GM19452 (cell line): ENCODE data around the gene VTI1A.

Experiments
- ATAC-seq: cut with Tn5 transposase; IDR thresholded peaks from one replicate; pipeline ENCODE4 v1.9.1; 2021; ENCODE audit not compliant: unreplicated experiment

Gene VTI1A

GRCh38 chr10:112669989-112670388 is 223.0 kb downstream of the VTI1A start:
- ATAC-seq, result no peak

DNA sequence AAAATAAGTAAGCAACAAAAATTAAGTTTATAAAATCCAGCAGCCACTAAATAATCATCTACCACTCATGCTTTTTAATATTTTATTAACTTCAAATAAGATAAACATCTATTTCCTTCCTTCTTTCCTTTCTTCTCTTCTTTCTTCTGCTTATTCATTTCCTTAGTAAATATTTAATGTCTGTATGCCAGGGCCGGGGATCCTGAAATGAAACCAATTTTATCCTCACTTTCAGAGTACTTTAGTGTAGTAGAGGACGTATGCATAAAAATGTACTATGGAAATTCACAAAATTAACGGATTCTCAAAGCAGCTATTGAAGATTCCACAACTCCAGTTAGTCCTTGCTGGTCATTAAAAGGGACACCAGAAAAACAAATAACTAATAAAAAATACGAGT is 224.7 kb downstream of the VTI1A start:
- ATAC-seq, result no peak

DNA sequence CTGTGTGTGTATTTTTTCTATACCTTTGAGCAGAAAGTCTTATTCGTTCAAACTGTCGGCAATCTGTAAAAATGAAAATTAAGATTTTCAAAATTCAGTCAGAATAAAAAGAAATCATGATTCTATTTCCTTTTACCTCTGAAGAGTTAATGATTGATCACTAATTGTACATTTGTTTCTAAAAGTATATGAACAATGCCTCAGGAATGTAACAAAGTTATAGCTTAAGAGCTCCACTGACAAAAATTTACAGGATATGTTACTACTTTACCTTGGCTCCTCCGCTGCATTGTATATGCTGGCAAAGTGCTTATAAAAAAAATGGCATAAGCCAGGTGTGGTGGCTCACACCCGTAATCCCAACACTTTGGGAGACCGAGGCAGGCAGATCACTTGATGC is 225.7 kb downstream of the VTI1A start:
- no peak for ATAC-seq

GRCh38 chr10:112675560-112676083 is 228.6 kb downstream of the VTI1A start:
- ATAC-seq, result no peak

DNA sequence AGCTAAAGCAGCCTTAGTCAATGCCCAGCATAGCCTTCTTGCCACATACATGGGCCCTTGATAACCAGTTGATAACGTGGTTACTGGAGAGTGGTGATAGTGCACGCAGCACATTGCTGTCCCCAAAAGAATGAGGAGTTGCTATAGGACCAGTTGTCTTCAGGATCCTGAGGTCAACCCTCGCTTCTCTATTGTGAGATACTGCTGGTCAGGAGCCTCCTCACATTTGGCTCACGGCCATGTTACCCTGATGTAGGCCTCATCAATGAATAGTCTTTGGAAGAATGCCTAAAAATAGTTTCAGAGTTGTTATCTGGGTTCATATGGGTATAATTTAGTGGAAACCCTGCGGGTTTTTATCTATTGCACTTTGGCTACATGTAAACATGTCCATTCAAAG is 230.7 kb downstream of the VTI1A start:
- no peak for ATAC-seq

GRCh38 chr10:112678581-112678980 is 231.6 kb downstream of the VTI1A start:
- no peak for ATAC-seq

DNA sequence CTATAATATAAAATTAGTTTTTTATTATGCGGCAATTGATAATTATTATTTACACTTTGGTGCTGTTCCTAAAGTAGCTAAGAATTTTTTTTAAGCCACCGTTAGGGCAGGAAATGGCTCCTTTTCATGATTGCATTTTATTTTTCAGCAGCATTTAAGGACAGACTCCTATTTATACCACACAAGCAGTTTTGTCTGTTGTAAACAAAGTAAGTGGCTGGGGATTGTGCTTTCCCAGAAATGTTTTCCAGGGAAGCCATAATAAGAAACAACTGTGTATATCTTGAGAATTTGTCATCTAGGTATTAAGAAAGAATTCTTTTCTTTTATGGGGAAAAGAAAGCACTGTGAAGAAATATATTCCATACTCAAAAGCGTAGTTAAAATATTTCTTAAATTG is 232.0 kb downstream of the VTI1A start:
- no peak for ATAC-seq

DNA sequence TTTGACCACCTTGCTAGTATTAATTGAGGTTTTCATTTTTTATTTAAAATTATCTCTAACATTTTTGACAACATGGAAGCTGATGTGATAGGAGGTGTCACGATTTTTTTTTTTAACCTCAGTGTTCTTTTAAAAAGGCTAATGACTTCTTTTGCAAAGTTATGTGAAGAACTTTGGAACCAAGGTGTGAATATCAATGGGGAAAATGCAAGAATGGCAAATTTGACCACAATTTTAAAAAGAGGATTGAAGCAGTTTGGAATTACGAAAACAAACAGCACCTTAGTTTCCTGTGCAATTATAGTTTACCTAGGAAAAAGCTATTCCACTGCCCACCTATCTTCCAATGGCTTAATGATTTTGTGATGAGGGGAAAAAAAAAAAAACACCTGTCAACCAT is 232.4 kb downstream of the VTI1A start:
- ATAC-seq, result no peak

GRCh38 chr10:112680586-112680985 is 233.6 kb downstream of the VTI1A start:
- no peak for ATAC-seq

GRCh38 chr10:112687647-112688046 is 240.6 kb downstream of the VTI1A start:
- no peak for ATAC-seq

DNA sequence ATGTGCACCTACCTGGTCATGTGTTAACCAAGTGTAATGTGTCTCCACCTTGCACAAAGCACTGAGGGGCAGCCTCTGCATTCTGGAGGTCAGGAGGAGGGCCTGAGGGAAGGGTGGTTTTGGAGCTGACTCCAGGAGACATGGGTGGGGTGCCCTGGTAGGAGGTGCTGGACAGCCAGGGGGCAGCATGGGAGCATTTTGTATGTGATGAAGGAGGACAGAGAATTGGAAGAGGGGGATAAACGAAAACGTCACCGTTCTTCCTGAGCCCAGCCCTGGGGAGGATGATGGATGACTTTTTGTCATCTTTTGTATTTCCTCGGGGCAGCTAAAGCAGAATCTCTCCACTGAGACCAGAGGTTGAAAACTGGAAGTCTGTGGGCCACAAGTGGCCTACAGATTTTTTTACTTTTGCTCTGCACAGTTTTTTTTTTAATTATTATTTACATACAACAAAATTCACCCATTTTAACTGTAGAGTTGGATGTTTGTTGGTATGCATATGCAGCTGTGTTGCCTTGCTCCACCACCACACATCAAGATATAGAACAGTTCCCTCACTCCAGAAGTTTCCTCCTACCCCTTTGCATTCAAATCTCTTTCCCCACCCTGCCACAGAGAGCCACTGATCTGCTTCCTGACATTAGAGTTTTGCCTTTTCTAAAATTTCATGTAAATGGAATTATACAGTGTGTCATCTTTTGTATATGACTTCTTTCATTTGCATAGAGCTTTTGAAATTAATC is 242.5 kb downstream of the VTI1A start:
- no peak for ATAC-seq

DNA sequence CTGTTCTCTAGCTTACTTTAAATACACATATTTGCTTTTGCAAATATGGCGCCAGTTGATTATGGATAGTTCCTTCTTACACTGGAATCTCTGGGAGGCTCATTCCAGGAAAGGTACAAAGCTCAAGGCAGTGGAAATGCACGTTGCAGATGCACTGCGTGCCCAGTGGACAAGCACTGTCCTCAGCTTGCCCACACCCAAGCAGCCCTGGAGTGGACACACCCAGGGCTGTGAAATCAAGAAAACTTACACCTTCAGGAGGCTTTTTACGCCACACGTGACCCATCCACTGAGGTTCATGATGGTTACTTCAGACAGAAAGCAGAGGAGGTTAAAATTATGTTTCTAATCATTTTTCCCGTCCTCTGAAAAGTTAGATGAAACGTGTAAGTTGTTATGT is 248.5 kb downstream of the VTI1A start:
- no peak for ATAC-seq

GRCh38 chr10:112696592-112696991 is 249.6 kb downstream of the VTI1A start:
- no peak for ATAC-seq

DNA sequence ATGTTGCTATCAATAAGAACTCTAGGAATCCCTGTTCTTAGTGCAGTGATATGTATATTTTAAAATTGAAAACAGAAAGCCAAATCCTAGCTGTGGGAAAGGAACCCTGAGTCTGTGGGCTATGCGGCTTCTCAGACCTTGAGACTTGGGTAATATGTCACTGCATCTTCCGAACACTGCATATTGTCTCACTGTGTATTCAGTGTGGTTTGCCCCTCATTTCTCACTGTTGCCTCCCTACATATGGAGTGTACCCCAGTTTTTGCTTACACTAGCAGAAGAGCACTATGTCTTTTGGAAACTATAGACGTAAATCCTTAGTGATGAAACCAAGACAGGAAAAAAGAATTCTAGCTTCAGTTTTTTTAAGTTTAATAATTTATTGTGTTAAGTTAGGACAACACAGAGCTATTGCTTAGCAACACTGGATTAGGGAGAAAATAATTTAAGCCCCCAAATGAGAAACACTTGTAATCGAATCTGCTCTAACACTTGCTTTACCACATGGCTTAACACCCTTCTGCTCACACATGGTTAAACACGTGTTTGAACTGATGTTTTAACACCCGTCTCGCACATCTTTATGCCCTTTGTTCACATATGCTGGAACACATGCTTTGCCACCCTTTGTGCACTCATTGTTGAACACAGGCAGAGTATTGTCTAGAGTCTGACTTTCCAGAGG is 251.3 kb downstream of the VTI1A start:
- ATAC-seq, result no peak

- ATAC-seq, result no peak
These were observed 251.8 kb downstream of the VTI1A start for GRCh38 chr10:112698818-112699164.

DNA sequence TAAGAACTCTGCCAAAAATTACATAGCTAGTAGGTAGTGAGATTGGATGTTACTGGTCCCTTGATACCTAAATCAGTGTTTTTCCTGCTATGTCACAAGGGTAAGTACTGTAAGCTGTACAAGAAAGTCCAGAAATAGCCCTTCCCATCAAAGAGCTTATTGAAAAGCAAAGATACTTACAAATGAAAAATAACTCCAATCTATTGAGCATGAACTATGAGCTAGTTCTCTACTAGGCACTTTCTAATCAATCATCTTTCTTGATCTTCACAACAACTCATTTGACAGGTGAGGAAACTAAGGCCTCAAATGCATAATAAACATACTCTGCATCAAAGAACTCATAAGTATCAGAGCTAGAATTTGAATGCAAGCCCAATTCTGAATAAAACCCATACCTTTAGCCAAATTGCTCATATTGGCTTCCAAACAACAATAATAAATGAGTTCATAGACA is 253.2 kb downstream of the VTI1A start:
- ATAC-seq, result no peak

DNA sequence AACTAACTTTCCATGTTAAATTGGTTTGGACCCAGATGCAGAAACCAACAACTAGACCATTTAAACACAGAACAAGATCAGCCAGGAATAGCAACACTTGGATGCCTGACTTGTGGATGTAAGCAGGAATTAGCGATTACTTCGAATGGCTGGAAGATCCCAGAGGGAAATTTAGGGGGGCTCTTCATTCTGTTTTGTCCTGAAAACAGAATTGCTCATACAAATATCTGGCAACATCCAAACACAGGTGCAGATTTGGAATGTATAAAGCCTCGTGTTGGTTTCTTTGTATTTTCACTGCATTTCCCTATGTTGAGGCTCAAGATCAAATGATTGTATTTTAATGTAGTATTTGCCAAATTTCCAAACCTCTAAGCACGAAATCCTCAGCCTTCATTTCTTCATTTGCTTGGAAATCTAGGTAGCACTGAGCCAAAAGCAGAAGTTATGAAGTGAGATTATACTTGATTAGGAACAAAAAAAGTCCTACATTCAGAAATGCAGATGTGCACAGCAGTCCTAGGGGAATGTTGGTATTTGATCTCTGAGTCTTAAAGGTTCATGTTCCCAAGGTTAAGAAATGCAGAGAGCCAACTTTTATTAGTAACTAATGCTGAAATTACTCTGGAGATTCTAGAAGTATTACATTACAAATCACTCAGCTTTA is 254.3 kb downstream of the VTI1A start:
- no peak for ATAC-seq

- no peak for ATAC-seq
These were observed 254.9 kb downstream of the VTI1A start for GRCh38 chr10:112701878-112702255.

GRCh38 chr10:112706577-112706976 is 259.6 kb downstream of the VTI1A start:
- ATAC-seq, result no peak

DNA sequence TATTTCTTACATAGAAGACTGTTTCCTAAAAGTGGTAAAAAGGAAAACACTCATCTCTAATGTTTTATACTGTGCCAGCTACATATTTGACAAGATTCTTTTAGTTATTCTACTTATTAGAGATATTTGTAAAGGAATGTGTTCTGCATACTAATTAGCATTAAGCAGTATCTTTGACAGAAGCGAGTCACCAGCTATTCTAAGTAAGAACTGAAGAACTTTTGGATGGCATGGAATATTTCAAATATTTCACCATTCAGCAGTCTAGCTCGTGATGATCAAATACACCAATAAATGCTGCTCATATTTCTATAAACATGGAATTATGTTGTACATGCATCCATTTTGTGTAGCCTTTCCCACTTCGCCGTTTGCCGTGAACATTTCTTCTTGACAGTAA is 261.4 kb downstream of the VTI1A start:
- ATAC-seq, result no peak

DNA sequence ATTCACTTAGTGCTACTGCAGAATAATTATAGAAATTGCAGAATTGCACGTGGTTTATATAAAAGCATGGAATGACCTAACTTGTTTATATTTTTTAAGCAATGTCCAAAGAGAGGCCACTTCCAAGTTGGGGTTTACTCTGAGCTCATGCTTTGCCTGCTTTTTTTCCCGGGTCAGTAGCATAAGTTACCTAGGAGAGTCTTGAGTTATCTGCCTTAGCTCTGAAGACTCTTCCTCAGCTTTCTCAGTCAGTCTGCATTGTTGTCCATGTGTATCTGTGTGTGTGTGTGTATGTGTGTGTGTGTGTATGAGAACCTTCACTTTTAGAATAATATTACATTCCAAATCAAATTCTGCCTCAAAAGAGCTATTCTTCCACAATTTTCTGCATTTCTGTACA is 263.5 kb downstream of the VTI1A start:
- no peak for ATAC-seq

GRCh38 chr10:112711366-112711765 is 264.4 kb downstream of the VTI1A start:
- no peak for ATAC-seq
